Vagina (tissue), 2 donors: ENCODE data around the gene TP53RK.

ENCODE experiments used
- POLR2A ChIP-seq, 2 donors: fragments of 450-650 bp; IDR thresholded peaks; one replicate each; pipeline ENCODE4 v1.6.1; 2017; ENCODE audit warnings: antibody characterized with exemption in 2 of 2, mild to moderate bottlenecking in 2 of 2, moderate library complexity in 2 of 2
- TF ChIP-seq, protein P1 (sequence below), 3 experiments: fragments of 450-650 bp in 2 of 3; fragments of 200-600 bp in 1 of 3; sonication (generic) in 1 of 3; IDR thresholded peaks; one replicate each; pipeline ENCODE4 v1.5.1; 2017 to 2019; ENCODE audit warnings: antibody characterized with exemption in 3 of 3, mild to moderate bottlenecking in 2 of 3, moderate library complexity in 2 of 3

DNA sequence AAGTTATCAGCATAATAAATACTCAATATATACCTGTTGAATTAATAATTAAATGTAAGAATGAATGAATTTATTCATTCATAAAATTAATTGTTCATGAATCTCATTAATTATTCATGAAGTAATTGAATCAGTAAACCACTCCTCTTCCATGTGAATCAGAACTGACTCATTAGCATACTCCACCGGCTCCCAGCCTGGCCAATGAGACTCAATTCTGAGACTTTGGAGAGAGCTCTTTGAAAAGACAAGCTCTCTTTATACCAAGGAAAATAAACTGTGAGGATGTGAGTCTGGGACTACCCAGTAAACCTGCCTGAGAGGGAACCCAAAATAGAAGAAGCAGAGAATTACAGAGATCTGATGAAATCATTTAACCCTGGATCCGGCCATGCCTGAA lies 11.8 kb upstream of the TP53RK start:
- no peak for TF ChIP-seq POLR2A (IDR thresholded peaks at IDR 0.05)
- TF ChIP-seq, protein P1, sequence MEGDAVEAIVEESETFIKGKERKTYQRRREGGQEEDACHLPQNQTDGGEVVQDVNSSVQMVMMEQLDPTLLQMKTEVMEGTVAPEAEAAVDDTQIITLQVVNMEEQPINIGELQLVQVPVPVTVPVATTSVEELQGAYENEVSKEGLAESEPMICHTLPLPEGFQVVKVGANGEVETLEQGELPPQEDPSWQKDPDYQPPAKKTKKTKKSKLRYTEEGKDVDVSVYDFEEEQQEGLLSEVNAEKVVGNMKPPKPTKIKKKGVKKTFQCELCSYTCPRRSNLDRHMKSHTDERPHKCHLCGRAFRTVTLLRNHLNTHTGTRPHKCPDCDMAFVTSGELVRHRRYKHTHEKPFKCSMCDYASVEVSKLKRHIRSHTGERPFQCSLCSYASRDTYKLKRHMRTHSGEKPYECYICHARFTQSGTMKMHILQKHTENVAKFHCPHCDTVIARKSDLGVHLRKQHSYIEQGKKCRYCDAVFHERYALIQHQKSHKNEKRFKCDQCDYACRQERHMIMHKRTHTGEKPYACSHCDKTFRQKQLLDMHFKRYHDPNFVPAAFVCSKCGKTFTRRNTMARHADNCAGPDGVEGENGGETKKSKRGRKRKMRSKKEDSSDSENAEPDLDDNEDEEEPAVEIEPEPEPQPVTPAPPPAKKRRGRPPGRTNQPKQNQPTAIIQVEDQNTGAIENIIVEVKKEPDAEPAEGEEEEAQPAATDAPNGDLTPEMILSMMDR (IDR thresholded peaks at IDR 0.05) = no peak
